ENCODE measurements around the gene SAMD4B. TPM values are rescaled to one million over a fixed set of nuclear protein-coding genes. Genes with fewer than 3 reads are reported as not detected.

The SAMD4B gene
- total and polyA plus RNA-seq, 10 of the 15 experiments (the other 5 are each of a cell fraction or from before 2014, with no cell fraction given), result 2.4 to 43.3 (median 23.9) TPM

- TF ChIP-seq POLR2AphosphoS2 (IDR thresholded peaks at IDR 0.05; ENCODE audit: low read depth, low read length), result peak; percentile 97
- TF ChIP-seq E4F1 (IDR thresholded peaks at IDR 0.05; ENCODE audit: borderline replicate concordance, partially characterized antibody), result no peak
- TF ChIP-seq NRF1 (conservative IDR thresholded peaks at IDR 0.05; ENCODE audit: low read depth, low read length), result no peak
- TF ChIP-seq ZBTB33 (IDR thresholded peaks at IDR 0.05), result no peak
- TF ChIP-seq PRDM15 (CRISPR knock-in tag; IDR thresholded peaks at IDR 0.05), result no peak; the same call in 1 of the 2 replicates
- TF ChIP-seq KLF5 (IDR thresholded peaks at IDR 0.05; ENCODE audit: partially characterized antibody), result no peak
- no peak for TF ChIP-seq EZH2 (IDR thresholded peaks at IDR 0.05; ENCODE audit: borderline replicate concordance, control insufficient read depth, low read depth, low read length)
- peak; percentile 16 for TF ChIP-seq CUX1 (IDR thresholded peaks at IDR 0.05; ENCODE audit: insufficient replicate concordance, low read depth, low read length)
- TF ChIP-seq ELK1 (IDR thresholded peaks at IDR 0.05; ENCODE audit: low read depth, low read length), result peak; percentile 78
- TF ChIP-seq YY1 (IDR thresholded peaks at IDR 0.05; ENCODE audit: low read depth, low read length), result no peak
- TF ChIP-seq RCOR1 (conservative IDR thresholded peaks at IDR 0.05; ENCODE audit: low read depth, low read length), result 0 out of 2 replicates have a peak, but pooled peaks have one; percentile 55
- no peak for TF ChIP-seq JUNB (IDR thresholded peaks at IDR 0.05)
- TF ChIP-seq PML (IDR thresholded peaks at IDR 0.05; ENCODE audit: low read length), result no peak
Observed at GRCh38 chr19:39409208-39410016, 67.2 kb downstream of the SAMD4B start (continued).
